Mucosa of stomach (tissue), 1 donor: Measurements from ENCODE around the gene ALS2.

Experiments used
- H3K27me3 ChIP-seq: one replicate; pipeline ENCODE4 v1.7.0; 2013; ENCODE audit warnings: mild to moderate bottlenecking, low read length; ENCODE audit not compliant: control insufficient read depth, insufficient read depth
- H3K36me3 ChIP-seq: one replicate; pipeline ENCODE4 v1.7.0; 2013; ENCODE audit warnings: low read length; ENCODE audit not compliant: control insufficient read depth, insufficient read depth
- H3K4me1 ChIP-seq: one replicate; pipeline ENCODE4 v1.7.0; 2013; ENCODE audit warnings: mild to moderate bottlenecking, low read length; ENCODE audit not compliant: control insufficient read depth, insufficient read depth
- H3K4me3 ChIP-seq: one replicate; pipeline ENCODE4 v1.7.0; 2013; ENCODE audit warnings: low read length
- H3K9ac ChIP-seq: one replicate; pipeline ENCODE4 v1.7.0; 2013; ENCODE audit warnings: mild to moderate bottlenecking, low read length, moderate library complexity
- H3K9me3 ChIP-seq: one replicate; pipeline ENCODE4 v1.7.0; 2013; ENCODE audit warnings: mild to moderate bottlenecking, low read length, moderate library complexity; ENCODE audit not compliant: control insufficient read depth
- donor health status: Pancreatic carcinoma.

The ALS2 gene

GRCh38 chr2:201668402-201668910 lies 112.3 kb downstream of the ALS2 start:
- no peaks in the 10 kb centered on the region for H3K36me3 ChIP-seq
- no peaks in the 10 kb centered on the region for H3K9me3 ChIP-seq
- H3K4me1 ChIP-seq: no peaks in the 10 kb centered on the region
- no peak overlapping the region for H3K9ac ChIP-seq
- H3K27me3 ChIP-seq: no peaks in the 10 kb centered on the region
- no peak overlapping the region for H3K4me3 ChIP-seq

GRCh38 chr2:201664334-201664733 lies 116.4 kb downstream of the ALS2 start:
- H3K9ac ChIP-seq: no peak overlapping the region
- no peaks in the 10 kb centered on the region for H3K4me1 ChIP-seq
- H3K27me3 ChIP-seq: no peaks in the 10 kb centered on the region
- H3K36me3 ChIP-seq: no peaks in the 10 kb centered on the region
- no peaks in the 10 kb centered on the region for H3K9me3 ChIP-seq
- no peak overlapping the region for H3K4me3 ChIP-seq

- Histone ChIP-seq H3K4me1 (no peaks in the 10 kb centered on the region), H3K27me3 (no peaks in the 10 kb centered on the region), H3K9me3 (no peaks in the 10 kb centered on the region), H3K9ac (no peak overlapping the region), H3K4me3 (no peak overlapping the region), H3K36me3 (no peaks in the 10 kb centered on the region)
Observed at GRCh38 chr2:201661366-201661765, 119.4 kb downstream of the ALS2 start.

- Histone ChIP-seq H3K4me3 (no peak overlapping the region), H3K36me3 (no peaks in the 10 kb centered on the region), H3K27me3 (no peaks in the 10 kb centered on the region), H3K4me1 (no peaks in the 10 kb centered on the region), H3K9me3 (no peaks in the 10 kb centered on the region), H3K9ac (no peak overlapping the region)
Observed at GRCh38 chr2:201660293-201660895, 120.3 kb downstream of the ALS2 start.

- H3K4me3 ChIP-seq: no peak overlapping the region
- H3K4me1 ChIP-seq: no peaks in the 10 kb centered on the region
- H3K36me3 ChIP-seq: no peaks in the 10 kb centered on the region
- H3K9me3 ChIP-seq: no peaks in the 10 kb centered on the region
- H3K9ac ChIP-seq: no peak overlapping the region
- no peaks in the 10 kb centered on the region for H3K27me3 ChIP-seq
Observed at GRCh38 chr2:201656740-201657139, 124.0 kb downstream of the ALS2 start.

- H3K4me3 ChIP-seq: no peak overlapping the region
- no peaks in the 10 kb centered on the region for H3K27me3 ChIP-seq
- no peaks in the 10 kb centered on the region for H3K36me3 ChIP-seq
- H3K4me1 ChIP-seq: no peaks in the 10 kb centered on the region
- H3K9me3 ChIP-seq: no peaks in the 10 kb centered on the region
- H3K9ac ChIP-seq: no peak overlapping the region
Observed at GRCh38 chr2:201656102-201656501, 124.6 kb downstream of the ALS2 start.

GRCh38 chr2:201654616-201655384 lies 125.9 kb downstream of the ALS2 start:
- no peaks in the 10 kb centered on the region for H3K9me3 ChIP-seq
- H3K36me3 ChIP-seq: no peaks in the 10 kb centered on the region
- H3K9ac ChIP-seq: no peak overlapping the region
- no peak overlapping the region for H3K4me3 ChIP-seq
- H3K27me3 ChIP-seq: no peaks in the 10 kb centered on the region
- no peaks in the 10 kb centered on the region for H3K4me1 ChIP-seq

- Histone ChIP-seq H3K4me1 (no peaks in the 10 kb centered on the region), H3K9me3 (no peaks in the 10 kb centered on the region), H3K9ac (no peak overlapping the region), H3K27me3 (no peaks in the 10 kb centered on the region), H3K4me3 (no peak overlapping the region), H3K36me3 (no peaks in the 10 kb centered on the region)
Observed at GRCh38 chr2:201653221-201653620, 127.5 kb downstream of the ALS2 start.
